C1 segment of cervical spinal cord (tissue), 14 donors: ENCODE measurements around the gene CSHL1.

Experiments used
- DNase-seq, 14 donors: peaks; one replicate each; lab custom pipeline; 2025; lab: John Stamatoyannopoulos, UW

CSHL1 gene

GRCh38 chr17:63911041-63911635 lies at the start of gene CSHL1:
Gene CSHL1 (minus strand): TSS chr17:63911258. CDS start chr17:63911196, 62 bp downstream.
- no peak for DNase-seq

DNA sequence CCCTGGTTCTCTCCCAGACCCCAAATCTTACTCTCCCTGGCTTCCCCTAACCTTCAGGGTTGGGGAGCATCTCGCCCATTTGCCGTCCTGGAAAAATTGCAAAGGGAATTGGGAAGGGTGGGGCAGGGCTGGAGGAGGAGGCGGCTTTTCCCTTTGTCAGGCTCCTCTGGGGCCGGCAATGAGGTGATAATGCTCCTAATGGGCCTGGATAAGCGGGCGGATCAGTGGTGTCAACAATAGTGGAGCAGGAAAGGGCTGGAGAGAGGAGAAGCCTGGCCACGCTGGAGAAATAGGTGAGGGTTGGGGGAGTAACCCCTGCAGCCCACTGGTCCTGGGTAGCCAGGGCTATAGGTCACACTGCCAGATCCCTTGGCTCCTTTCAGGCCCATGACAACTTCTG lies 49.4 kb upstream of the CSHL1 start:
- no peak for DNase-seq

DNA sequence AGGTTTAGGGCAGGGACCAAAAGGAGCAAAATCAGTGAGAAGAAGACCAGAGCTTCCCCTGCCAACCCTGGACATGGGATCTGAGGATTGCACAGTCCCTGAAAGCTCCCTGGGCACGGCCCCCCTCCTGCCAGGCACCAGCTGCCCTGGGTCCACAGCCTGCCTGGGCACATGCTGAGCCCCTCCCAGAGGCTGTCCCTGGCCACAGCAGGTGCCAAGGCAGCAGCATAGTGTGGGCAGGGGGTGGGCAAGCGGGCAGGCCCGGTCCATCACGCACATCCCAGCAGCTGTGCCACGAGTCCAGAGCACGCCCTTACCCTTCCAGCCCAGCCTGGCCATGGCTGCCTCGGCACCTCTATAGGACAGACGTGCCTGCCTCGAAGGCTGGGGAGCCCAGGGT lies 48.9 kb upstream of the CSHL1 start:
- no peak for DNase-seq

DNA sequence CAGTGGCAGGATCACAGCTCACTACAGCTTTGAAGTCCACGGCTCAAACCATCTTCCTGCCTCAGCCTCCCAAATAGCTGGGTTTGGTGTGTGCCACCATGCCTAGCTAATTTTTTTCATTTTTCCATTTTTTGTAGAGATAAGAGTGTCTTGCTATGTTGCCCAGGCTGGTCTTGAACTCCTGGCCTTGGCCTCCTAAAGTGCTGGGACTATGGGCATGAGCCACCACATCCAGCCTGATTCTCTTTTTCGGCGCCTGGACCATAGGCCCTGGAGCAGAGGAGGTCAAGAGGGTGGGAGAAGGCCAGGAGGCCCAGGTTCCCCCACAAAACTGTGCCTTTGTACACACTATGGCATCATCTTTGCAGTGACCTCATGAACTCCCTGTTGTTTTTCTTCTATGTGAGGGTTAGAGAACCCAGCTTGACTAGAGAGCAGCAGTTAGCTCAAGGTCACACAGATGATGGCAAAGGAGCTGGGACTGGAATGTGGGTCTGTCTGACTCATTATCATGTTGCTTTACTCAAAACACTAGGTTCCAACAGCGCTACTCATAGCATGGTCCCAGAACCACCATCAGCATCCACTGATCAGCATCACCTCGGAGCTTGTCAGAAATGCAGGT lies 45.4 kb upstream of the CSHL1 start:
- no peak for DNase-seq

DNA sequence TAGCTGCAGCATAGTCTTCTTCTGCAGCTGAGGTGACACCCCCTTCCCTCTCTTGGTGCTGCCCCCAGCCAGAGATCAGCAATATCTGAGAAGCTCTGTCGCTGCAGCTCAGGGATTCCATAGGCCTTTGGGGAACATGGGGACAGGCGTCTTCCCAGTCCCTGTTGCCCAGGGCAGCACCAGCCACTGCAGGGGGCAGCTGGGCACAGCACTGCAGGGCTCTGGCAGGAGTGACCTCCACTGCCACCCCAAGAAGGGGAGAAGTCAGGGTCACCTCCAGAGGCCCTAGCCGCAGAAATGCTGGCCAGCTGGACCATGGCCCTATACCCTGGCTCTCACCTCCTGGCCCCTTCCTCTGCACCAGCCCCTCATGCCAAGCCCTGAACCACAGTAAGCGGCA lies 44.7 kb upstream of the CSHL1 start:
- DNase-seq = no peak

GRCh38 chr17:63955232-63955631 lies 44.2 kb upstream of the CSHL1 start:
- no peak for DNase-seq

- DNase-seq = no peak
These were observed 43.5 kb upstream of the CSHL1 start for GRCh38 chr17:63954402-63955063.

- DNase-seq = no peak
These were observed 40.2 kb upstream of the CSHL1 start for GRCh38 chr17:63950940-63951907.

GRCh38 chr17:63949576-63950250 lies 38.7 kb upstream of the CSHL1 start:
- DNase-seq = no peak

- DNase-seq = no peak
These were observed 37.5 kb upstream of the CSHL1 start for GRCh38 chr17:63948521-63948920.

DNA sequence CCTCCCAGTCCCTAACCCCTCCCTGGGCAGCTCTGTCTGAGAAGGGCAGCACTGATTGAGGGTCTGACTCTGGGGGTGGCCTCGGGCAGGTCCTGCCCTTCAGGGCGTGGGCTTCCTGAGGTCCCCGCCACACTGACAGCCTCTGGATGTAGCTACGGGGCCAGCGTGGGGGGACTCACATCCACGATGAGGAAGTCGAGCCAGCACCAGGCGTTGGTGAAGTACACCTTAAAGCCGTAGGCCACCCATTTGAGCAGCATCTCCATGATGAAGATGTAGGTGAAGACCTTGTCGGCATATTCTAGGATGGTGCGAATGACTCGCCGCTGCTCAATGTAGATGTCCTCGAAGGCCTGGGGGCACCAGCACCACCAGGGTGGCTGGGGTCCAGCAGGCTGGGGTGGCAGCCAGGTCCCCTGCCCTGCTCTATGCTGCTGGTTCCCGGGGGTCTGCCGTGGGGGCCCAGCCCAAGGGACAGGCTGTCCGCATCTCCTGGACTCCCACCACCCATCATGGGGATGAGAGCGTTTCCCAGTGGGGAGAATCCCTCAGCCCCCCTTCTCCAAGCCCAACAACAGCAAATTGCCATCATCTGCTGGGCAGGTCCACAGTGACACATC lies 36.8 kb upstream of the CSHL1 start:
- DNase-seq = no peak

DNA sequence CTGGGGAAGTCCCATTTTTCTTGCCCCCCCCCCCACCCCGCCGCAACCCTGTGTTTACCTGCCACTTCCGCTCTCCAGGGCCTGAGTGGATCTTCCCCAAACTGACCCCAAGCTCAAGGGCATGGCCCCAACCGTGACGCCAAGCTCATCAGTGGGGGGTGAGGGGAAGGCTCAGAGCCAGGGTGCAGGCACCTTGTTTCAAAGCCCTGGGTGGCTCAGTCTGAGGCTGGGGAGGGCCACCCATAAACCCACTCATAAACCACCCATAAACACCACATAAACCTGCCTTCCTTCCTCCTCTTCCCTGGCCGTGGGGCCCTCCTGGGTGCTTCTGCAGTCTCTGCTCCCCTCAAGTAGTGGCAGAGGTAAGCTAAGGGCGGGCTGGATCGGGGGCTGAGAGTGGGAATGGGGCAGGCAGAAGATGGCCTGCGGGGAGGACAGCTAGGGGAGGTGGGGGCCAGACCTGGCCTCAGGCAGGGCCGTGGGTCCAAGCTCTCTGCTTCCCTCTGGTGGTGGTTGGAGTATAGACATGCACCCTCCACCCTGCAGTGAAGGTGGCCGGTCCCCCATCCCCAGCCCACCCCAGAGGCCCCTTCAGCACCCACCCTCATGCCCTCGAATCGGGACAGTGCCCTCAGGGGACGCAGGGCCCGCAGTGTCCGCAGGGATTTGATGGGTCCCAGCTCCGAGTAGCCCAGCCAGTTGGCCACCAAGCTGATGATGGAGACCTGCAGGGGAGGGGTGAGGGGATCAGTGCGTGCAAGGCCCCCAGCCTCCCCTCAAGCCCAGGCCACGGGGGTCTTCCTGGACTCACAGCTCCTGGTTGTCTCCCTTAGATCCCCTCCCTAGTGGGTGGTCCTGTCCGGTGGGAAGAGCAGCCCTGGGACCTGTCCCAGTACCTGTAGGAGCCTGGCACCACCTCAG lies 35.6 kb upstream of the CSHL1 start:
- peak in 2 of 14 donors; percentile 14 to 27 for DNase-seq

DNA sequence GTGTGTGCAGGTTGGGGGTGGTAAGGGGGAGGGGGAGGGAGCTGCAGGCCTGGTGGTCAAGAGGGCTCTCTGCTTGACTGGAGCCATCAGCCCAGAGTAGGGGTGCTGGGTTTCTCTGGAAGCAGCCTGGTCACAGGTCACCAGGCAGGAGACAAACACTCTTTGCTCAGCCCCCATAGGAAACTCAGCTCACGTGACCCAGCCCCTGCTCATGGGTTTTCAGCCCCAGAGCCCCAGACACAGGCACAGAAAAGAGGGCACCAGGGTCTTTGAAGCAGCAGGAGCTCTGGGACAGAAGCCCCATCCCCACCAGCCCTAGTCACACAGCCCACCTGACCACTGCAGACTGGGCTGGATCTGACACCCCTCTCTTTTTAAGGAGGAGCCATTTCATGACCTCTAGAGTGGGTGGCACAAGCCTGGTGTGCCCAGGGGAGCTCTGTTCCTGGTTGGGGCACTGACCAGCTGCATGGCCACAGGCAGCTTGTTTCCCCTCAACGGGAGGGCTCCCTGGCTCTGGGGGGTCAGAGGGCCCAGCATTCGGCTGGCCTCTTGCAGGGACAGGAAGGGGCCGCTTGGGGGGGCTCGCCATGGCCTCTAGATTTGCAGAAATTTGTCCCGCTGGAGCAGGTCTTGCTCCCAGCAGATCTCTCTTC lies 34.9 kb upstream of the CSHL1 start:
- no peak for DNase-seq

GRCh38 chr17:63944736-63945499 lies 33.9 kb upstream of the CSHL1 start:
- no peak for DNase-seq

- no peak for DNase-seq
These were observed 32.7 kb upstream of the CSHL1 start for GRCh38 chr17:63943745-63944144.

DNA sequence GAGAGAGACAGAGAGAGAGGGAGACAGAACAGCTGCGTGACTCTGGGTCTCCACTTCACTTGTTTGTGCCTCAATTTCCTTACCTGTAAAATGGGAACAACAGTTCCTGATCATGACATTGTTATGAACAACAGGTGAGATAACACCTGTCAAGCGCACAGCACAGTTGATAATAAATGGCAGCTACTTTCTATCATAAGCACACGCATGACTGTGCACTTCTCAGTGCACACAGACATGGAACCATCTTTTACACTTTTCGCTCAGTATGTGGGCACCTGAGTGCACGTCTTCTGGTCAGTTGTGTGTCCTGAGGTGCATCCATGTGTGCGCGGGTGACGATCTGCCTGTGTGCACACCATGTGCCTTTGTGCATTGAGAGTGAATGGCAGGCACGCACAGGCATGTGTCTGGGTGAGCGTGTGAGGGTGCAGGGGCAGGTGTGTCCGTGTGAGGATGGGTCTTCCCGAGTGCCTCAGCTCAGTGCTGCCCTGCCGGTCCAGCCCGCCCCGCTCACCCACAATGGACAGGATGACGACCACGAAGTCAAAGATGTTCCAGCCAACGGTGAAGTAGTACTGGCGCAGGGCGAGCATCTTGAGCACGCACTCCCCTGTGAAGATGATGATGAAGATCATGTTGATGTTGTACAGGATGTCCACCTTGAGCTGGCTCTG lies 31.4 kb upstream of the CSHL1 start:
- no peak for DNase-seq

DNA sequence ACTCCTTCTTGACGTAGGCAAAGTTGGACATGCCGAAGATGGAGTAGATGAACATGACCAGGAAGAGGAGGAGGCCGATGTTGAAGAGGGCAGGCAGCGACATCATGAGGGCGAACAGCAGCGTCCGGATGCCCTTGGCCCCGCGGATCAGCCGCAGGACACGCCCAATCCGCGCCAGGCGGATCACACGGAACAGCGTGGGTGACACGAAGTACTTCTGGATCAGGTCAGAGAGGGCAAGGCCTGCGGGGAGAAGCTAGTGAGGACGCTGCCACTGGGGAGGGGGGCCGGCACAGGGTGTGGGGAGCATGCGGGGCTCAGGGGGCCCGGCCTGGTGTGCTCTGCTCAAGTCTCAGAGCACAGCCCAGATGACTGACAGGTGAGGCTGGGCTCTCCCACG lies 30.7 kb upstream of the CSHL1 start:
- DNase-seq = no peak

DNA sequence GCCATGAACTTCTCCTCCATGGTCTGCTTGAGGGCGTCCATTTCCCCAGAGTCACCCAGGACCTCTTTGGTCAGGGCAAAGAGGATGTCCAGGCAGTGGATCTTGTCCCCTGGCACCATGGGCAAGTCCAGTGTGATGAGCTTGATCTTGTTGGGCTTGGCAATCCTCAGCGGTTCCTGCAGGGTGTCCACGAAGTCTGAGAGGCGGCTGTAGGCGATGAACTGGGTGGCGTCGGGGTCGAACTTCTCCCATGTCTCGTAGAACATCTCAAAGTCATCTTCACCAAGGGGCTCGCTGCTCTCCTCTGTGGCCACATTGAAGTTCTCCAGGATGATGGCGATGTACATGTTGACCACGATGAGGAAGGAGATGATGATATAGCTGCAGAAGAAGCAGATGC lies 30.1 kb upstream of the CSHL1 start:
- no peak for DNase-seq
